GM19455 (cell line): ENCODE measurements around the gene LRRC3.

Experiments
- ATAC-seq: cut with Tn5 transposase; IDR thresholded peaks from one replicate; pipeline ENCODE4 v1.9.1; 2021; ENCODE audit not compliant: unreplicated experiment

Gene LRRC3

DNA sequence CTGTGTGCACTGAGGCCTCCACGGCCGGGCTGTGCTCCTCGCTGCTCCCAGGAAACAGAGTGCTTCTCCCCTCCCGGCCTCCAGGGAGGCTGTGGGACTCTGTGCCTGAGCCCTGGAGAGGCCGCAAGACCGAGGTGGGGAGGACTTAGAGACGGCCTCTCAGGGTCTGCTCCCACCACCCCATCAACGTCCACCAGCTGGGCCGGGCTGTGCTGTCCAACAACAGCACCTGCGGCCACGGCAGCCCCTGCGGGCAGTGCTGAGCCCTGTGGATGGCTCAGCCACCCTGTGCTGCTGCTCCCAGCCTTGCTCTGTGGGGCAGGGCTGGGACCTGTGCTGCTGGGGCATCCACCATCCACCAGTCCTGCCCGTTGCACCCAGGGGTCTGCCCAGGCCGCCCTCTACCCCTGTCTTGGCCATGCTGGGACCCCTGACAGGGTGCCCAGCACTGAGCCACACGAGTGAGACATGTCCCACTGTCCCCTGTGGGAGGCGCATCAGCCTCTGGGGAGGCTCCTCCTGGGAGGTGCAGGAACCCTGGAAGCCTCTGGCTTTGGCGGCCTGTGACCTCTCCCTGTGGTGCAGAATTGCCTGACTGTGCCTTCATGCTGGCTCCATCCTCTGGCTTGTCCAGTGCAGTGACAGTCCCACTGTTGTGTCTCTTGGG is 31.2 kb upstream of the LRRC3 start:
- no peak for ATAC-seq

DNA sequence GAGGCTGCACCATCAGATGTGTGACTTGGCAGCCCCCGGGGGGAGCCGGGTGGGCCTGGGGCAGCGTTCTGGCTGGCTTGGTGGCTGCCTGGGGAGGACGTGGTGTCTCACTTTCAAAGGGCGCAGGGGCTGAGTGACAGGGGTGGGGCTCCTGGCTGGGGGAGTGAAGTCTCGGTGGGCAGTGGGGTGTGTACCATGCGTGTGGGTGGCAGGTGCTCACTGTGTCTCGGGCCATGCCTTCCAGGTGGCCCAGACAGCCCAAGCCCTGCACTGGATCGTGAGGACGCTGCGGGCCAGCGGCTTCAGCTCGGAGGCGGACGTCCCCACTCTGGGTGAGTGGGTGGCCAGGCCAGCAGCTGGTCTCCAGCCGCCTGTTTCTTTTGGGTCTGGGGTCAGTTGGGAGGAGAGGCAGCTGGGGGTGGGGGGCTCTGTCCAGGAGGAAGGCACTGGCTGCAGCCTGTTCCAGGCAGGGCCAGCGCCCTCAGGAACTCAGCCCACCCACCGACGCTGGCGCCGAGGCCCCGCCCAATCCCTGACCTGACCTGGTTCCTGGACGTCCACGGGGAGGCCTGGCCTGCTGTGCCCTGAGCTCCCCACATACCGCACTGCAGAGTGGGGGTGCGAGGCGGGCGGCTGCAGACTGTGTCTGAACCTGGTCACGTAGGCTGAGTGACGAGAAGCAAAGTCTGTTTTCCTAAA is 30.6 kb upstream of the LRRC3 start:
- ATAC-seq: no peak

DNA sequence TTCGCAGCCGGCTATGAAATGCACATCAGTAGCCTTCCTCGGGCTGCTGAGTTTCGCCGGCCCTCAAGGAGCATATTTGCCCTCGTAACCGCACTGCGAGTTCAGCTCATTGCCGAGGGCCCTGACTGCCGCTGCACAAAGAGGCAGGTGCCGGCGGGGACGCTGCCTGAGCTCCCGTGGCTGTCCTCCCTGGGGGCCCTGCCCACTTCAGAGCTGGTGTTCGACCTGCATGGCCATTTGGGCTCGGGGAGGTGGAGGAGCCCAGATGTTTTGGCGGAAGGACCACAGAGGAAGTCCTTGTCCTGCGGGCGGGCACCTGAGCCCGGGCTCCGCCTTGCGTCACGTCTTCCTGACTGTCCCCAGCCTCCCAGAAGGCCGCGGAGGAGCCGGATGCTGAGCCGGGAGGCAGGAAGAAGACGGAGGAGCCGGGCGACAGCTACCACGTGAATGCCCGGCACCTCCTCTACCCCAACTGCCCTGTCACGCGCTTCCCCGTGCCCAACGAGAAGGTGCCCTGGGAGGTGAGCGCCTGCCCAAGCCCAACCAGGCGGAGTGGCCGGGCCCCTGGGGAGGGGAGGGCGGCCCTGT is 29.9 kb upstream of the LRRC3 start:
- ATAC-seq: no peak

DNA sequence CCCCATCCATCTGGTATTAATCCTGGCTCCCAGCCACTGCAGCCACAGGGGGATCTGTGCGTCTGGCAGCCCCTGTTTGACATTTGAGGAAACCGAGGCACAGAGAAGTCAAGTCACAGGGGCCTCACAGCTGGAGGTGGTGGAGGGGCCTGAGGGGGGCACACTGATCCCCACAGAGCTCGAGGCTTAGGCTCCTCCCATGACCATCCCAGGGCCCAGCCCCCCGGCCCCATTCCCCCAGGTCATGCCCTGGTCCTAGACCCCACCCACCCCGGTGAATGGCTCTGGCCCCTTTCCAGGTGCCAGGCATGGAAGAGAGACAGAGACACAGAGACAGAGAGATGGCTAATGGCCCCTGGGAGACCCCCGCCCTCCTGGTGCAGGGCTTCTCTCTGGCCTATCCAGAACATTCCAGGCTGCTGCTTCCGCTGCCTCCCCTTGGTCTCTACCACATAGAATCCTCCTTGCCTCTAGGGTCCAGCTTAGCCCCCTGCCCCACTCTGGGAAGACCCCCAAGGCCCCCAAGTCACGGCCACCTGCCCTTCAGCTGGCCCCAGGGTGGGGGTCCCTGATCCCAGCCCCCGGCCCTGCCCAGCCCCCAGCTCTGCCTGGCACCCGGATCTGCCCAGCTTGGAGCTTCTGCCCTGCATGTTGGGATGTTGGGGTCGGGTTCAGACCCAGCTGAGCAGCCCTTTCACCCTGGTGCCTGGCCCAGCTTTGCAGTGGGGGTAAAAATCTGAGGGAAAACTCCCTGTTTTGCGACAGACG is 29.2 kb upstream of the LRRC3 start:
- no peak for ATAC-seq

DNA sequence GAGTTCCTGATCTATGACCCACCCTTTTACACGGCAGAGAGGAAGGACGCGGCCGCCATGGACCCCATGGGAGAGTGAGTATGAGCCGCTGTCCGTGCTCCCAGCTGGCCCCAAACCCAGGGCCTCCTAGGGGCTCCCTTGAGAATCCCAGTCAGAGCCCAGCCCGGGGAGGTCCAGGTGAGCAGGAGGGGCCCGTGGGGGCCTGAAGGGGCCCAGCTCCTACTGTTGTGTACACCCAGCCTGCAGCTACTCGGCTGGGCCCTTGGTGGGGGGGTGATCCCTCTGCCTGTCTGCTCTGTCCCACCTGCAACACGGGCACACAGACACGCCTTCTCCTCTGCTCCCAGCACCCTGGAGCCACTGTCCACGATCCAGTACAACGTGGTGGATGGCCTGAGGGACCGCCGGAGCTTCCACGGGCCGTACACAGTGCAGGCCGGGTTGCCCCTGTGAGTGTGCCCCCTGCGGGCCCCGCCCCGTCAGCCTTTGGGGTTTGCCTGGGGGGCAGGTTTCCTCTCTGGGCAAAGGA is 28.6 kb upstream of the LRRC3 start:
- no peak for ATAC-seq

DNA sequence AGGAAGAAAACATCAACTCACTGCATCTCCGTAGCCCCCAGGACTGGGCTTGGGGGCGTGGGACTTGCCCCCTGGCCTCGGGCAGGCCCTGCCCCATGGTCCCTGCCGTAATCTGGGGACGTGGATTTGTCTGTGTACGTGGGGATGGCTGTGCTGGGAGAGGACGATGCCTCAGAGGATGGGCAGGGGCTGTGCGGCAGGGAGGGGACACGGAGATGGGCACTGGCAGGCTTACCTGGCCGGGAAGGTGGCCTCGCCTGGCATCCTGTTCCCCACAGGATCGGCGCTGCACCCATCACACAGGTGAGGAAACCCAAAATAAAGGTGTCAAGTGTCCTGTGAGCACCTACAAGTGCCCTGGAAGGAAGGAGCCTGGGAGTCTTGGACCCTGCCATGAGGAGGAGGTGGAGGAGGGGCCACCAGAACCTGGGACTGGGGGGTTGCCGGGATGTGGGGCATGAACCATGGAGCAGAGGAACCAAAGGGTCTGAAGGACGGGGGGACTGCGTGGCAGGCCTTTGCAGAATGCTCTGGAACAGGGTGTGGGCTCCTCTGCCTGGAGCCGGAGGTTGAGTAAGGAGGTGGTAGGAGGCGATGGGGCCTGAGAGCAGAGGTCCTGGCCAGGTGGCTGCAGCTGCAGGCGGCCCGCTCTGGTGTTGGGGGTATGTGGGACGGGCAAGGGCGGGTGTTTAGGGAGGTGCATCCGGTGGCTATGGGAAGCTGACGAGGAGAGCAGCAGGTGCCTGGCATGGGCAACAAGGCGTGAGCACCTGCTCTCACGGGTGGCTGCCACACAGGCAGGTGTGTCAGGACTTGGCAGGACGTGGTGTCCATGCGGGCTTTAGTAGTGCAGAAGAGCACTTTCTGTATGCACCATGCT is 27.8 kb upstream of the LRRC3 start:
- ATAC-seq: no peak

DNA sequence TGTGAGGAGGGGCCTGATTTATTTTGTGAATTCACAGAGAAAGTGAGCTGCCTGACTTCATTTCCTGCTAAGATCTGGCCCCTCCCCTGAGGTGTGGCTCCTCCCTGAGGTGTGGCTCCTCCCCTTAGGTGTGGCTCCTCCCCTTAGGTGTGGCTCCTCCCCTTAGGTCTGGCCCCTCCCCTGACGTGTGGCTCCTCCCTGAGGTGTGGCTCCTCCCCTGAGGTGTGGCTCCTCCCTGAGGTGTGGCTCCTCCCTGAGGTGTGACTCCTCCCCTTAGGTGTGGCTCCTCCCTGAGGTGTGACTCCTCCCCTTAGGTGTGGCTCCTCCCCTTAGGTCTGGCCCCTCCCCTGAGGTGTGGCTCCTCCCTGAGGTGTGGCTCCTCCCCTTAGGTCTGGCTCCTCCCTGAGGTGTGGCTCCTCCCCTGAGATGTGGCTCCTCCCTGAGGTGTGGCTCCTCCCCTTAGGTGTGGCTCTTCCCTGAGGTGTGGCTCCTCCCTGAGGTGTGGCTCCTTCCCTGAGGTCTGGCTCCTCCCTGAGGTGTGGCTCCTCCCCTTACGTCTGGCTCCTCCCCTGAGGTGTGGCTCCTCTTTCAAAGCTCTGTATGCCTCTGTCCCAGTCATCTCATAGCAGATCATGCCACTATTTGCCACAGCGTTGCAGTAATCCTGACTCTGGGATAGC is 26.9 kb upstream of the LRRC3 start:
- no peak for ATAC-seq

DNA sequence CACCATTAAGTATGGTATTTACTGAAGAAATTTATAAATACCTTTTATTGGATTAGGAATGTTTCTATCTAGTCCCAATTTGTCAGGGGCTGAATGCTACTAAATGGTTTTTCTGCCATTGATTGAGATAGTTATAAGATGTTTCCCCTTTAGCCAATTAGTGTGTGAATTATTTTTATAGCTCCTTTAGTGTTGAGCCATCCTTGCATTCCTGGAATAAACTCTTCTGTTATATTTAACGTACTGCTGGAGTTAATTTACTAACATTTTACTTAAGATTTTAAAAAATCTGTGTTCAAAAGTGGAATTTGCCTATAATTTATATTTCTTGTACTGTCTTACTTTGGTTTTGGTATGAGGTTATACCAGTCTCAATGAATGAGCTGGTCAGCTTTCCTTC is 25.4 kb upstream of the LRRC3 start:
- ATAC-seq: no peak

DNA sequence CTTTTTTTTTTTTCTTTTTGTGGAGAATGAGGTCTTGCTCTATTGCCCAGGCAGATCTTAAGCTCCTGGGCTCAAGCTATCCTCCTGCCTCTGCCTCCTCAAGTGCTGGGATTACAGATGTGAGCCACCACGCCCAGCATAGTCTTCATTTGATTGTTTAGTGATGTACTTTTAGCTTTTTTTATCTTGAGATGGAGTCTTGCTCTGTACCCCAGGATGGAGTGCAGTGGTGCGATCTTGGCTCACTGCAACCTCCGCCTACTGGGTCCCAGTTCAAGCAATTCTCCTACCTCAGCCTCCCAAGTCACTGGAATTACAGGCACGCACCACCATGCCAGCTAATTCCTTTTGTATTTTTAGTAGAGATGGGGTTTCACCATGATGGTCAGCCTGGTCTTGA is 24.0 kb upstream of the LRRC3 start:
- no peak for ATAC-seq

DNA sequence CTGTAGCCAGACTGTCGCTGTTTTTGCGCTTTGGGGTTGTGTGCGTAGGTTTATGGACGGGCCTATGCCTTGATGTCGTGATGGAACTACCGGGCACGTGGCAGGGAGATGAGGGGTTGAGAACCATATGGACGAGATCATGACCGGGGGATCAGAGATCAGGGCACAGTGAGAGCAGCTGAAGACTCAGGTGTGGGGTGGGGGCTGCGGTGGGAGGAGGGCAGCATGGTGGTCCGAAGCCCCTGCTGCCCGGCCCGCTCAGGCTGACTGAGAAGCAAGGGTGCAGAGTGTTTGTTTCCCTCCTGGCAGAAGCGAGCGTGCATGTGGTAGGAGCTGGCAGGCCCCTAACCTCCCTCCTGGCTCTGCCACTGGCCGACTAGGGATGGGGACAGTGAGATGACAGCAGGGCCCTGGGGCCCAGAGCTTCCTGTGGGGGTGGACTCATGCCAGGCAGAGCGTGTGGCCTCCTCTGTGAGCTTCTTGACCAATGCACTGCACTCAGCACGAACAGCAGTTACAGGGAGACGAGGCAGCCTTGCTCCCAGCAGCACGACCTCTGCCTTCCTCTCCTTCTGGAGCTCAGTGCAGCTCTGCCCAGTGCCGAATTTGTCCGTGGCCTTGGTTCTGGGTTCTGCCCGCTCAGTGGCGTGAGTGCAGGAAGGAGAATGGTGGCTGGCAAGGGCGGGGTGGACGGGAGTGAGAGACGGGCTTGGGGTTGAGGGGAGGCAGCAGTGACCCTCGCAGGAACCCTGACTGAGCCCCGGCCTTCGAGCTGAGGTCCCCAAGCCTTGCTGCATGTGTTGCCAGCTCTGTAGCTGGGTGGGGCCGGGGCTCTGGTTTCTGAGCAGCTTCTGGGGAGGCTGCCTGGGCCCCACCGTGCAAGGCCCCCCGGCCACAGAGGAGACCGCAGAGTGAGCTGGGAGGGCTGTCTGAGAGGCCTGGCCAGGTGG is 22.2 kb upstream of the LRRC3 start:
- no peak for ATAC-seq

DNA sequence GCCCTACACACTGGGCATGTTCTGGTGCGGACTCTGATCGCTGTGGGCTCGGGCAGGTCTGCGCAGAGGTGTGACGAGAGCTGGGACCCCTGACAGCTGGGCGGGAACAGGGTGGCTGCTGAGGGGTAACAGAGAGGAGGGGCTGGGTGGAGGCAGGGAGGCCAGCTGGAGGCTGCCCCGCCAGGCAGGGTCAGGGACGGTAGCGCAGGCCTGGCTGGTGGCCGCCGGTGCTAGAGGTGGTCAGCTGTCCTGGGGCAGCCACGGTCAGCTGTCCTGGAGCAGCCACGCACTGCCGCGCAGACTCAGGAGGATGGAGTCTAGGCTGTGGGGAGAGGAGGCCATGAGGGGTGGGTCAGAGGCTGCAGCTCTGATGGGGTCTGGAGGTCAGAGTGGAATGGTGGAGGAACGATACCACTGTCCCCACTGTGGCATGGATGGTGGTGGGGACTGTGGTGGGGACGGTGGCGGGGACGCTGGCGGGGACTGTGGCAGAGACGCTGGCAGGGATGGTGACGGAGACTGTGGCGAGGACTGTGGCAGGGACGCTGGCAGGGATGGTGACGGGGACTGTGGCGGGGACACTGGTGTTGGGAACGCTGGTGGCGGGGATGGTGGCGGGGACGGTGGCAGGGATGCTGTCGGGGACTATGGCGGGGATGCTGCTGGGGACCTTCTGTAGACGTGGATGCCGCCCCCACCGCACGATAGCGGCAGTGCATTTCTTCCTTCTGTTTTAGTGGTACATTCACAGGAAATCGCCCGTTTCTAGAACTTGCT is 21.3 kb upstream of the LRRC3 start:
- no peak for ATAC-seq

DNA sequence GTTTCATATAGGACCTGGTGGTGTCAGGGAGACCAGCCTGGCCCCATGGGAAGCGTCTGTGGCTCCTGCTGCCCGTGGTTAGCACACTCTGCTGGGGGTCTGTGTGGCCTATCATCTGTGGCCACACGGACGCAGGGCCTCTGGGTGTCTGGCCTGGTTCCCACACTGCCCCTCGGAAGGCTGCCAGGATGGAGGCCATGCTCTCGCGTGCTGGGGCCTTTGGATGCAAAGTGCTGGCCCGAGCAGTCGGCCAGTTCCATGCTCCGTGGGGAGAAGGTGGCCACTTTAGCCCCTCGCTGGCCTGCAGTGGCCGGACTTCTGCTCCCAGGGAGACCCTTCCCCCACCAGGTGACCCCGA is 20.8 kb upstream of the LRRC3 start:
- no peak for ATAC-seq

DNA sequence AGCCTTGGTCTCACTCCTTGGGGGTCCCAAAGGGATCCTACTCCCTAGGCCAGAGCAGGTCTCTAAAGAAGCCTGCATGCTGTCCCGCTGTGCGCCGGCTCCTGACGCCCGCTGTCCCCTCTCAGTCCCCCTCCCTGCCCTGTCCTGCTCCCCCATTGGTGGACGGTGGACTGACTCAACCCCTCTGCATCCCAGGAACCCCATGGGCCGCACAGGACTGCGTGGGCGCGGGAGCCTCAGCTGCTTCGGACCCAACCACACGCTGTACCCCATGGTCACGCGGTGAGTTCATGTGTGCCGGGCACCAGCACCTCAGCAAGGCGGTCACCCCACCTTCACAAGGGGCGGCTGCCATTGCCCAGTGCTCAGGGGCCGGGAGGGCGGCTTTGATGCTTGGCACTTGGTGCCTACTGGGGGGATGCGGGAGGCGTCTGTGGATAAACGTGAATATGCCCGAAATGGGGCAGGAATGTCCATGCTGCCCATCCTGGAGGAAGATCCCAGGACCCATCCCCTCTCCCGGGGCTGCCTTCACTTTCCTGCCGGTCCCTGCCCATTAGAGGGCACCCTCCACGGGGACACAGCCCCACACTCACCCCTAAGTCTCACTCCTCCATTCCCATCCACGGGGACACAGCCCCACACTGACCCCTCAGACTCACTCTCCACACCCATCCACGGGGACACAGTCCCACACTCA is 20.2 kb upstream of the LRRC3 start:
- no peak for ATAC-seq

DNA sequence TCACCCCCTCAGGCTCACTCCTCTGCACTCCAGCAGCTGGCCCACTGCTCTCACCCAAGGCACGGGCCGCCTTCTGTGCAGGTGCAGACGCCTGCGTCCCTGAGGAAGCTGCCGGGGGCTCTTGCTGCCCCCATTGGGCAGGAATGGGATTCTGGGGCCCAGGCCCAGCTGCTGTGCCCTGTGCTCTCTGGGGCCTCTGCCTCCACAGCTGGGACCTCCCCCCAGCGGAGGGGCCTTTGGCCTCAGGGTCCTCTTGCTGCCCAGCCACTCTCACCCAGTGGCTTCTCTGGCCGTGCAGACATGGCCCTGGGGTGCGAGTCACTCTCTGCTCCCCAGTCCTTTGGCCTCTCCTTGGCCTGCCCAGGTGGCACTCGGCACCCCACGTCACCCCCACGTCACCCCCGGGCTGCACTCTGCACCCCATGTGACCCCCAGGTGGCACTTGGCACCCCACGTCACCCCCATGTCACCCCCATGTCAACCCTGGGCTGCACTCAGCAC is 19.1 kb upstream of the LRRC3 start:
- ATAC-seq: no peak

DNA sequence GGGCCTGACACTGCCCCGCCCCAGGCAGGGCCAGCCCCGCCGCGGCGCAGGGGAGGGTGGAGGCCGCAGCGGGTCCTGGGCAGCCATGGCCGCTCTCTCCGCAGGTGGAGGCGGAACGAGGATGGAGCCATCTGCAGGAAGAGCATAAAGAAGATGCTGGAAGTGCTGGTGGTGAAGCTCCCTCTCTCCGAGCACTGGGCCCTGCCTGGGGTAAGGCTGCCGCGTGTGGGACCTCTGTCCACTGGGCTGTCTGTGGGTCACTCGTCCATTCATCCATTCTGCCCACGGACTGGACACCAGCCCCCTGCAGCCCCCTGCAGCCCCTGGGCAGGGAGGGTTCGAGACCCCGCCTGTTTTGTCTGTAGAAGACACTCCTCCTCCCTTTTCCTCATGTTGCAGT is 18.4 kb upstream of the LRRC3 start:
- ATAC-seq: no peak

DNA sequence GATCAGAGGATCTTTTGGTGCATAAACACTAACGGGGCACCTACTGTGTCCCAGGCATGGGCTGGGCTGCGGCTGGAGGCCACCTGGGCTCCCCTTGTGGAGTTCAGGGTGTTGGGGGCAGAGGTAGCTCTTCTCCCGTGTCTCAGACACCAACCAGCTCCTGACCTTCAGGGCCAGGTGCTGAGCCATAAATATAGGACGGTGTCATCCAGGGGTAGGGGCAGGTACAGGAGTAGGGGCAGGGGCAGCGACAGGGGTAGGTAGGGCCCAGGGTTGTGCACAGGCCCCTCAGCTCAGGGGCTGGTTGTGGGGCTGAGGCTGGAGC is 18.0 kb upstream of the LRRC3 start:
- ATAC-seq: no peak

DNA sequence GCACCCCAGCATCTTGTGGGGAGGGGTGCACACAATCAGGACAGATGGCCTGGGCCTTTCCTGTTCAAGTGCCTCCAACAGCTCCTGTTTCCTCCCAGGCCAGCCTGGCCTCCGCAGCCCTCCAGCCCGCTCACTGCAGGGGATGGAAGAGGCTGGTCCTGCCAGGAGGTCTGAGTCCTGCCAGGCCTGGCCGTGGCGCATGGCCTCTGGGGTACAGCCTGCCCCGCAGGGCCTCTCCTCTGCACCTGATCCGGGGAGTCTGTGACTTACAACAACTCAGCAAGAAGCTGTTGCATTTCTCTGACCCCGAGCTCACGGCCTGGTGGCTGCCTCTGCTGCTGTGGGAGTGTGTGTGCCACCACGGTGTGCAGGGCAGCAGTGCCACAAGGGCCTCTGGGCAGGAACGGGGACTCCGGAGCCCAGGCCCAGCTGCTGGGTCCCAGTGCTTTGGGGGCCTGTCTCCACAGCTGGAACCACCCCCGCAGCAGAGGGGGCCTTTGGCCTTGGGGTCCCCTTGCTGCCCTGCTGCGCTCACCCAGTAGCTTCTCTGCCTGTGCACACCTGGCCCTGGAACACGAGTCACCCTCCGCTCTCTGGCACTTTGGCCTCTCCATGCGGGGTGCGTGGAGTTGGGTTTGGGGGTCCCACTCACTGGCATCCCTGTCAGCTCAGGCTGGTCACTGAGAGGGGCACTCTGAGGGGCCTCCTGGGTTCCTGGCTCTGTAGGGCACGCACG is 17.4 kb upstream of the LRRC3 start:
- no peak for ATAC-seq
